ENCODE measurements around the gene BCL7A. TPM values are rescaled to one million over a fixed set of nuclear protein-coding genes. Genes with fewer than 3 reads are reported as not detected.
"Not testable (repeated sequence)": the region's sequence is repeated elsewhere in the genome, so short reads cannot be mapped to it uniquely, and the experiment has no call there.

BCL7A gene
- total RNA-seq, 1 experiment from 2014 or later: 31.6 TPM

DNA sequence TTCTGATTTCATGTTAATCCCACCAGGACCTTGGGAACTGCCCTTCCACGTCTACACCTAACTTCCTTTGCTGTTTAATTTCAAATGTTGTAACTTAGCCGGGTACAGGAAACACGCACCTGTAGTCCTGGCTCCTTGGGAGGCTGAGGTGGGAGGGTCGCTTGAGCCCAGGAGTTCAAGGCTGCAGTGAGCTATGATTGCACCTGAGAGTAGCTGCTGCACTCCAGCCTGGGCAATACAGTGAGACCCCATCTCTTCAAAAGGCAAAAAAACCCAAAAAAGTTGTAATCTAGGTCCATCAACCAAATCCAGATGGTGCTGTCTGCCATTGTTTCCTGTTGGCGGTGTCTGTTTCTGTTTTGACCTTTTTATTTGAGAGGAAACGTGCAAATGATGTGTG is 14.5 kb downstream of the BCL7A start:
- peaks cover 36% of the 10 kb centered on the region for H3K79me2 ChIP-seq (ENCODE audit: low read length)
- CTCF ChIA-PET: no interaction called here
- no peak for DNase-seq

GRCh38 chr12:122040579-122041386 is 19.1 kb downstream of the BCL7A start:
- BruUV-seq (replicated peaks): no TSS peak
- Histone ChIP-seq H3K9me2 (replicated peaks; ENCODE audit: low read length) (no peaks in the 10 kb centered on the region), H3F3A (ENCODE audit: low read length, unreplicated experiment) (no peaks in the 10 kb centered on the region), H3K79me2 (ENCODE audit: low read length) (no peaks in the 10 kb centered on the region), H3K9ac (ENCODE audit: low read length) (no peak overlapping the region), H3K4me1 (ENCODE audit: insufficient read depth, low read length) (0 out of 2 replicates have a peak, but pooled peaks cover under 1% of the 10 kb centered on the region), H2AFZ (ENCODE audit: low read length) (no peak overlapping the region), H3K27ac (ENCODE audit: low read length) (no peak overlapping the region), H3K4me2 (ENCODE audit: low read length) (no peak overlapping the region), H3K36me3 (ENCODE audit: low read depth, low read length) (peaks cover 30% of the 10 kb centered on the region; the same call in 1 of the 2 replicates), H3K9me3 (ENCODE audit: low read length) (no peaks in the 10 kb centered on the region), H3K4me3 (ENCODE audit: low read length) (no peak overlapping the region), H3K27me3 (ENCODE audit: low read length) (no peaks in the 10 kb centered on the region), H4K20me1 (ENCODE audit: low read length) (no peaks in the 10 kb centered on the region)
- ChIA-PET CTCF (no interaction called here), POLR2A (ENCODE audit: unreplicated experiment) (no interaction called here)
- intact Hi-C loops (cut with micrococcal nuclease): no loop called here
- no peak for TF ChIP-seq EZH2 (IDR thresholded peaks at IDR 0.05; ENCODE audit: low read length, unreplicated experiment)
- TF ChIP-seq, protein P1, sequence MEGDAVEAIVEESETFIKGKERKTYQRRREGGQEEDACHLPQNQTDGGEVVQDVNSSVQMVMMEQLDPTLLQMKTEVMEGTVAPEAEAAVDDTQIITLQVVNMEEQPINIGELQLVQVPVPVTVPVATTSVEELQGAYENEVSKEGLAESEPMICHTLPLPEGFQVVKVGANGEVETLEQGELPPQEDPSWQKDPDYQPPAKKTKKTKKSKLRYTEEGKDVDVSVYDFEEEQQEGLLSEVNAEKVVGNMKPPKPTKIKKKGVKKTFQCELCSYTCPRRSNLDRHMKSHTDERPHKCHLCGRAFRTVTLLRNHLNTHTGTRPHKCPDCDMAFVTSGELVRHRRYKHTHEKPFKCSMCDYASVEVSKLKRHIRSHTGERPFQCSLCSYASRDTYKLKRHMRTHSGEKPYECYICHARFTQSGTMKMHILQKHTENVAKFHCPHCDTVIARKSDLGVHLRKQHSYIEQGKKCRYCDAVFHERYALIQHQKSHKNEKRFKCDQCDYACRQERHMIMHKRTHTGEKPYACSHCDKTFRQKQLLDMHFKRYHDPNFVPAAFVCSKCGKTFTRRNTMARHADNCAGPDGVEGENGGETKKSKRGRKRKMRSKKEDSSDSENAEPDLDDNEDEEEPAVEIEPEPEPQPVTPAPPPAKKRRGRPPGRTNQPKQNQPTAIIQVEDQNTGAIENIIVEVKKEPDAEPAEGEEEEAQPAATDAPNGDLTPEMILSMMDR (conservative IDR thresholded peaks at IDR 0.05; ENCODE audit: low read depth, low read length): no peak
- TF ChIP-seq EZH2phosphoT487 (IDR thresholded peaks at IDR 0.05; ENCODE audit: borderline replicate concordance, low read length): no peak
- no peak for DNase-seq
- no peak for ATAC-seq

More for the DNA sequence above, 14.5 kb downstream of the BCL7A start:
- Histone ChIP-seq H2AFZ (ENCODE audit: low read length) (no peak overlapping the region), H3K9ac (ENCODE audit: low read length) (no peak overlapping the region), H3F3A (ENCODE audit: low read length, unreplicated experiment) (no peaks in the 10 kb centered on the region), H3K27me3 (ENCODE audit: low read length) (no peaks in the 10 kb centered on the region), H3K9me2 (replicated peaks; ENCODE audit: low read length) (no peaks in the 10 kb centered on the region), H3K36me3 (ENCODE audit: low read depth, low read length) (peaks cover 34% of the 10 kb centered on the region), H3K4me1 (ENCODE audit: insufficient read depth, low read length) (peaks cover 13% of the 10 kb centered on the region), H4K20me1 (ENCODE audit: low read length) (no peaks in the 10 kb centered on the region), H3K4me2 (ENCODE audit: low read length) (no peak overlapping the region), H3K27ac (ENCODE audit: low read length) (no peak overlapping the region), H3K9me3 (ENCODE audit: low read length) (no peaks in the 10 kb centered on the region), H3K4me3 (ENCODE audit: low read length) (no peak overlapping the region)
- POLR2A ChIA-PET (ENCODE audit: unreplicated experiment): no interaction called here
- TF ChIP-seq, protein P1 (conservative IDR thresholded peaks at IDR 0.05; ENCODE audit: low read depth, low read length): no peak
- TF ChIP-seq EZH2phosphoT487 (IDR thresholded peaks at IDR 0.05; ENCODE audit: borderline replicate concordance, low read length): no peak
- TF ChIP-seq EZH2 (IDR thresholded peaks at IDR 0.05; ENCODE audit: low read length, unreplicated experiment): no peak
- BruUV-seq (replicated peaks): no TSS peak
- intact Hi-C loops (cut with micrococcal nuclease): no loop called here
- no peak for ATAC-seq

DNA sequence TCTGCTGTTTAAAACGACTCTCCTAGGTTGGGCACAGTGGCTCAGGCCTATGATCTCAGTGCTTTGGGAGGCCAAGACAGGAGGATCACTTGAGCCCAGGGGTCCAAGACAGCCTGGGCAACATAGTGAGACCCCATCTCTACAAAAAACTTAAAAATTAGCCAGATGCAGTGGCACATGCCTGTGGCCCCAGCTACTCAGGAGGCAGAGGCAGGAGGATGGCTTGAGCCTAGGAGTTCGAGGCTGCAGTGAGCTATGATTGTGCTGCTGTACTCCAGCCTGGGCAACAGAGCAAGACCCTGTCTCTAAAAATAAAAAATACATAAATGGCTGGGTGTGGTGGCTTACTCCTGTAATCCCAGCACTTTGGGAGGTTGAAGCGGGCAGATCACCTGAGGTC is 19.8 kb downstream of the BCL7A start:
- CTCF ChIA-PET; H4K20me1 ChIP-seq (ENCODE audit: low read length); H3K4me3 ChIP-seq (ENCODE audit: low read length): not testable (repeated sequence)

More for the DNA sequence above, 19.8 kb downstream of the BCL7A start:
- ATAC-seq; H3K27ac ChIP-seq (ENCODE audit: low read length); H3K4me1 ChIP-seq (ENCODE audit: insufficient read depth, low read length); H2AFZ ChIP-seq (ENCODE audit: low read length); H3K9me2 ChIP-seq (replicated peaks; ENCODE audit: low read length); DNase-seq; H3F3A ChIP-seq (ENCODE audit: low read length, unreplicated experiment); POLR2A ChIA-PET (ENCODE audit: unreplicated experiment); BruUV-seq (replicated peaks); H3K9me3 ChIP-seq (ENCODE audit: low read length); H3K4me2 ChIP-seq (ENCODE audit: low read length); H3K27me3 ChIP-seq (ENCODE audit: low read length); H3K79me2 ChIP-seq (ENCODE audit: low read length); intact Hi-C loops (cut with micrococcal nuclease); H3K9ac ChIP-seq (ENCODE audit: low read length): not testable (repeated sequence)
- H3K36me3 ChIP-seq (ENCODE audit: low read depth, low read length): peaks cover 26% of the 10 kb centered on the region; the same call in 1 of the 2 replicates
